Natural killer cell (primary cell): Measurements from ENCODE around the gene ARID2. TPM values are rescaled to one million over a fixed set of nuclear protein-coding genes. Genes with fewer than 3 reads are reported as not detected.
A peak's percentile ranks its signal among the peaks of the same experiment; 100 is the strongest.

ENCODE experiments used
- ATAC-seq, 3 donors: fragments of 150-1000 bp in 2 of 3; fragments of 200-7000 bp in 1 of 3; cut with Tn5 transposase; 1 replicate in 1 of 3; 2 replicates in 2 of 3; pipeline ENCODE4 v1.10.0; 2021; ENCODE audit warnings: mild to moderate bottlenecking in 2 of 3, moderate library complexity in 2 of 3
- DNase-seq, 2 donors: peaks; one replicate each; pipeline versions ENCODE4 v3.0.0 to v3.0.0-alpha.2; 2013 to 2021; ENCODE audit warnings: mixed read lengths in 1 of 2
- H3K27ac ChIP-seq: one replicate; pipeline ENCODE4 v1.5.1; 2013; ENCODE audit warnings: mild to moderate bottlenecking, low read length
- H3K27me3 ChIP-seq: one replicate; pipeline ENCODE4 v1.6.1; 2013; ENCODE audit warnings: low read length; ENCODE audit not compliant: control insufficient read depth, insufficient read depth
- H3K36me3 ChIP-seq: one replicate; pipeline ENCODE4 v1.6.1; 2013; ENCODE audit warnings: low read length; ENCODE audit not compliant: control insufficient read depth, insufficient read depth
- H3K4me1 ChIP-seq: one replicate; pipeline ENCODE4 v1.6.1; 2013; ENCODE audit warnings: low read length; ENCODE audit not compliant: control insufficient read depth, insufficient read depth
- H3K4me3 ChIP-seq: one replicate; pipeline ENCODE4 v1.5.1; 2013; ENCODE audit warnings: low read length
- H3K9me3 ChIP-seq: one replicate; pipeline ENCODE4 v1.6.1; 2013; ENCODE audit warnings: low read length; ENCODE audit not compliant: control insufficient read depth, insufficient read depth
- H3K27ac Mint-ChIP-seq, 2 donors: one replicate each; pipeline ENCODE4 v1.8.0; 2022; ENCODE audit warnings: mild to moderate bottlenecking in 2 of 2, mixed read lengths in 2 of 2, moderate library complexity in 1 of 2
- H3K27me3 Mint-ChIP-seq, 2 donors: one replicate each; pipeline ENCODE4 v1.8.0; 2022; ENCODE audit warnings: low read depth in 2 of 2, mixed read lengths in 2 of 2
- H3K36me3 Mint-ChIP-seq: one replicate; pipeline ENCODE4 v1.8.0; 2022; ENCODE audit warnings: mixed read lengths
- H3K4me1 Mint-ChIP-seq, 2 donors: one replicate each; pipeline ENCODE4 v1.8.0; 2022; ENCODE audit warnings: mixed read lengths in 2 of 2
- H3K4me3 Mint-ChIP-seq: one replicate; pipeline ENCODE4 v1.8.0; 2022; ENCODE audit warnings: mild to moderate bottlenecking, moderate library complexity, mixed read lengths
- H3K9me3 Mint-ChIP-seq, 2 donors: one replicate each; pipeline ENCODE4 v1.8.0; 2022; ENCODE audit warnings: mixed read lengths in 2 of 2
- WGBS: methylation state at CpG from one replicate; pipeline ENCODE4 v1.1.7; 2013; ENCODE audit warnings: missing lambda C conversion rate; ENCODE audit not compliant: insufficient coverage; 5-methylcytosine and 5-hydroxymethylcytosine counted together
- intact Hi-C: fragments of 100-400 bp; cut with micrococcal nuclease; formaldehyde crosslinking; loops from one replicate; pipeline ENCODE4 v1.14.2; 2022
- total RNA-seq, 4 donors: library from RNA; stranded (reverse); fragments of 120-200 nt in 1 of 4; gene quantifications; one replicate each; pipeline versions ENCODE4 v1.2.3 to v1.2.4, GENCODE V29; 2013 to 2022
- TF ChIP-seq, protein P1 (sequence below): fragments of 200-600 bp; IDR thresholded peaks from one replicate; pipeline ENCODE4 v1.8.0; 2022; ENCODE audit warnings: antibody characterized with exemption

The ARID2 gene
- total RNA-seq, 3 donors from 2014 or later (not counting 1 experiment from before 2014, with no cell fraction given): 75.2 to 95.7 (median 79.8) TPM

DNA sequence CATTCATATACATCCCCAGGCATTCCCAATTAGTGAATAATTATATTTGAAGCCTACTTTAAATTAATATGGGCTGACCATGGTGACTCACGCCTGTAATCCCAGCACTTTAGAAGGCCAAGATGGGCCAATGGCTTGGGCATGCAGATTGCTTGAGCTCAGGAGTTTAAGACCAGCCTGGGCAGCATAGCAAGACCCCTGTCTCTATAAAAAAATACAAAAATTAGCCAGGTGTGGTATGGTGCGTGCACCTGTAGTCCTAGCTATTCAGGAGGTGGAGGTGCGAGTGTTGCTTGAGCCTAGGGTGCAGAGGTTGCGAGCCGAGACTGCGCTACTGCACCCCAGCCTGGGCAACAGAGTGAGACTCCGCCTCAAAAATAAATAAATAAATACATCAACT lies 7.6 kb upstream of the ARID2 start:
- Mint-ChIP-seq H3K4me3 (no peak overlapping the region), H3K27ac (peak overlapping the region in 1 of 2 donors; percentile 48), H3K9me3 (no peaks in the 10 kb centered on the region), H3K4me1 (peaks cover 62 to 79% of the 10 kb centered on the region in 2 donors), H3K27me3 (no peaks in the 10 kb centered on the region), H3K36me3 (peaks cover under 1% of the 10 kb centered on the region)
- no peak for ATAC-seq
- Histone ChIP-seq H3K4me3 (no peak overlapping the region), H3K27ac (no peak overlapping the region), H3K4me1 (peaks cover 13% of the 10 kb centered on the region), H3K36me3 (peaks cover 3% of the 10 kb centered on the region), H3K9me3 (no peaks in the 10 kb centered on the region), H3K27me3 (no peaks in the 10 kb centered on the region)
- intact Hi-C loops: no loop called here
- TF ChIP-seq, protein P1, sequence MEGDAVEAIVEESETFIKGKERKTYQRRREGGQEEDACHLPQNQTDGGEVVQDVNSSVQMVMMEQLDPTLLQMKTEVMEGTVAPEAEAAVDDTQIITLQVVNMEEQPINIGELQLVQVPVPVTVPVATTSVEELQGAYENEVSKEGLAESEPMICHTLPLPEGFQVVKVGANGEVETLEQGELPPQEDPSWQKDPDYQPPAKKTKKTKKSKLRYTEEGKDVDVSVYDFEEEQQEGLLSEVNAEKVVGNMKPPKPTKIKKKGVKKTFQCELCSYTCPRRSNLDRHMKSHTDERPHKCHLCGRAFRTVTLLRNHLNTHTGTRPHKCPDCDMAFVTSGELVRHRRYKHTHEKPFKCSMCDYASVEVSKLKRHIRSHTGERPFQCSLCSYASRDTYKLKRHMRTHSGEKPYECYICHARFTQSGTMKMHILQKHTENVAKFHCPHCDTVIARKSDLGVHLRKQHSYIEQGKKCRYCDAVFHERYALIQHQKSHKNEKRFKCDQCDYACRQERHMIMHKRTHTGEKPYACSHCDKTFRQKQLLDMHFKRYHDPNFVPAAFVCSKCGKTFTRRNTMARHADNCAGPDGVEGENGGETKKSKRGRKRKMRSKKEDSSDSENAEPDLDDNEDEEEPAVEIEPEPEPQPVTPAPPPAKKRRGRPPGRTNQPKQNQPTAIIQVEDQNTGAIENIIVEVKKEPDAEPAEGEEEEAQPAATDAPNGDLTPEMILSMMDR: no peak
- 93% methylated on average over 6 of the region's 7 CpGs for WGBS
- no peak for DNase-seq

DNA sequence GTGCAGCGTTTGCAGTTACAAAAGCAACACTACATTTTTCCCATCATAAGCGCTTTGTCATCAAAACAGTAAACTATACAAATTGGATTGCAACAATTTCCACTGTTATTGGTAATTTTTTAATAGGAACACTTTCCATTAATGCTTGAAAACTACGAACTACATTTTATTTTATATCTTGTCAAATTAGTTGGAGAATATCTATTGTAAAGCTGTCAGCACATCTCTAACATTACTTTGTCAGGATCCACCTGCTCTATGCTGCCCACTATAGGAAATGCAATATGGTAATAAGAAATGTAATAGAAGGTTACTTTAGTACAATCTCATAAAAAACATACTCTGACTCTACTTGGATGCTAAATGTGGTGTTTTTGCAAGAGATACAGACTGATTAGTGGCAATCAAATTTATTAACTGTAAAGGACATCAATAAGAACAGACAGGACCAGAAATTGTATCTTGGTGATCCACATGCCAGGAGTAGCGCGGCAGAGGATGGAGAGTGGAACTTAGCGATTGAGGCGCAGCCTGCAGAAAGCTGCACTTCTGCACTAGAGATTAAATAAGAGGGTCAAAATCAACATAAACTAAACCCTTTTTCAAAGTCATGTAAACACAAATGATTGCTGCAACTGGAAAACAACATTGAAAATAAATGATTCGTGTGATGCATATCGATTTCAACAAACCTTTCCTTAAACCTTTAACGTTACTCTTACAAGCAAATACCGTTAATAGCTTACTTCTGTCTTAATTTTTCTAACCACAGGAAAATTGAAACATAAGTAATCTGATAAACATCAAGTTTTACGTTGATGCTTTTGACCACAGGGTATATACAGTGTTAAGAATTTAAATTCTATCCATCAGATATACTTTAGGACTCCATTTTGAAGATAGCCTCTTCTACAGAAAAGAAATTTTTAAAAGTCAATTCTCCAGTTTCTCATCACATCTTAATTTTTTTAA lies 3.6 kb upstream of the ARID2 start:
- Histone ChIP-seq H3K36me3 (peaks cover 3% of the 10 kb centered on the region), H3K4me1 (peaks cover 16% of the 10 kb centered on the region), H3K9me3 (no peaks in the 10 kb centered on the region), H3K27ac (peak overlapping the region; percentile 87), H3K27me3 (no peaks in the 10 kb centered on the region), H3K4me3 (peak overlapping the region; percentile 88)
- intact Hi-C loops: loop anchor here (1.0 to 5.0 kb wide), 8 partner anchors 71 to 646 kb away; partner anchors contain the start of genes ANO6, SCAF11, SLC38A1 and SLC38A2
- Mint-ChIP-seq H3K4me1 (peaks cover 54 to 65% of the 10 kb centered on the region in 2 donors), H3K27me3 (no peaks in the 10 kb centered on the region), H3K36me3 (peaks cover 6% of the 10 kb centered on the region), H3K4me3 (peak overlapping the region; percentile 100), H3K9me3 (no peaks in the 10 kb centered on the region), H3K27ac (peak overlapping the region; percentile 100)
- TF ChIP-seq, protein P1: peak; percentile 85
- DNase-seq (peak in 1 of 2 donors; percentile 75), ATAC-seq (no peak)
- WGBS: 1% methylated on average over 9 of the region's 12 CpGs

DNA sequence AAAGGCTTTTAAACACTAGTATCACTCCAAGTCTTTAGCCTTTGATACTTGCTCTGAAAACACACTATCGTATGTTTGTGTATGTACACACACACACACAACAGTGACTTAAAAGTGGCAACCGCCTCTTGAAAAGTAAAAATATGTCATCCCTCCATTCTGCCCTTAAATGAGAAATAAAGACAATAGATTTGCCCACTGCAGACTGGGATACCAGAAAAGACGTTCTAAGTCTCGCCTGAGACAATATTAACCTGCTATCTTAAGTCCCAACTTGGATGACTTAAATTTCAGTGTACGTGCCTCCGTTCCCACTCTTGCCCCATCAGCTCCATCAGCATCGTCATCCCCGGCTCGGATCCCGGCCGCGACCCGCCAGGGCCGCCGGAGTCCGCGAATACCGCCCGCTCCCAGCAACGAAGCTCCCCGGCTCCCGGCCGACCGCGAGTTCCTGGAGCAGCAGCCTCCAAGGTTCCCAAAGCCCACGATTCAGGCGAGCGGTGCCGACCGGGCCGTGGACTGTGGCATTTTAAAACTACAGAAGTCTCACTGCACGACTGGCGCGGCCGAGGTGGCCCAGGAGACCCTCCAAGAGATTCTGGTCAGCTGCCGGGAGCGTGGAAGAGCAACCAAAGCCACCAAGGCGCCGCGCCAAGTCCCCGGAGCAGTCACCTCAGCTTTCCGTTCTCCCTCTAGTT lies 2.8 kb upstream of the ARID2 start:
- H3K4me3 Mint-ChIP-seq: peak overlapping the region; percentile 100
- TF ChIP-seq, protein P1: no peak
- H3K9me3 Mint-ChIP-seq: no peaks in the 10 kb centered on the region

More for the DNA sequence above, 2.8 kb upstream of the ARID2 start:
- Histone ChIP-seq H3K9me3 (no peaks in the 10 kb centered on the region), H3K27ac (peak overlapping the region; percentile 87), H3K4me3 (peak overlapping the region; percentile 88), H3K36me3 (no peaks in the 10 kb centered on the region), H3K27me3 (no peaks in the 10 kb centered on the region), H3K4me1 (peaks cover 14% of the 10 kb centered on the region)
- DNase-seq (peak; percentile 45 to 54), ATAC-seq (no peak)
- under 1% methylated on average over 42 of the region's 42 CpGs for WGBS
- no peaks in the 10 kb centered on the region for H3K27me3 Mint-ChIP-seq
- H3K36me3 Mint-ChIP-seq: peaks cover 6% of the 10 kb centered on the region
- intact Hi-C loops: loop anchor here (2.0 to 5.0 kb wide), 6 partner anchors 152 to 646 kb away; partner anchors contain the start of genes ANO6, SCAF11, SLC38A1 and SLC38A2
- H3K4me1 Mint-ChIP-seq: peaks cover 54 to 62% of the 10 kb centered on the region in 2 donors
- H3K27ac Mint-ChIP-seq: peak overlapping the region; percentile 100
